Subcutaneous abdominal adipose tissue (tissue), 5 donors: Measurements from ENCODE around the gene SLC47A2.
A peak's percentile ranks its signal among the peaks of the same experiment; 100 is the strongest.
"Not testable (repeated sequence)": the region's sequence is repeated elsewhere in the genome, so short reads cannot be mapped to it uniquely, and the experiment has no call there.

Experiments used
- H3K27ac ChIP-seq: one replicate; pipeline ENCODE4 v1.7.0; 2013; ENCODE audit warnings: low read depth, mild to moderate bottlenecking, inconsistent platforms, low read length, moderate library complexity
- H3K27me3 ChIP-seq, 5 donors: one replicate each; pipeline ENCODE4 v1.7.0; 2013; ENCODE audit warnings: low read length in 5 of 5, inconsistent platforms in 1 of 5; ENCODE audit not compliant: control insufficient read depth in 5 of 5, insufficient read depth in 4 of 5
- H3K36me3 ChIP-seq, 5 donors: one replicate each; pipeline ENCODE4 v1.7.0; 2013; ENCODE audit warnings: low read length in 5 of 5; ENCODE audit not compliant: control insufficient read depth in 5 of 5, insufficient read depth in 5 of 5
- H3K4me1 ChIP-seq, 5 donors: one replicate each; pipeline ENCODE4 v1.7.0; 2013; ENCODE audit warnings: low read length in 5 of 5, mild to moderate bottlenecking in 3 of 5, moderate library complexity in 1 of 5; ENCODE audit not compliant: control insufficient read depth in 5 of 5, insufficient read depth in 5 of 5
- H3K4me3 ChIP-seq, 5 donors: one replicate each; pipeline ENCODE4 v1.7.0; 2013; ENCODE audit warnings: low read length in 5 of 5, low read depth in 1 of 5
- H3K9ac ChIP-seq, 5 donors: one replicate each; pipeline ENCODE4 v1.7.0; 2013; ENCODE audit warnings: low read length in 5 of 5, mild to moderate bottlenecking in 4 of 5, moderate library complexity in 3 of 5
- H3K9me3 ChIP-seq, 5 donors: one replicate each; pipeline ENCODE4 v1.7.0; 2013; ENCODE audit warnings: low read length in 5 of 5; ENCODE audit not compliant: control insufficient read depth in 5 of 5
- donor health status: healthy.
- donor health status: healthy.
- donor health status: healthy.
- donor health status: healthy.
- donor health status: healthy.

SLC47A2 gene

GRCh38 chr17:19702217-19702641 is 14.2 kb downstream of the SLC47A2 start:
- Histone ChIP-seq H3K4me3 (no peak overlapping the region), H3K4me1 (peaks cover 0 to 4% (median 0%) of the 10 kb centered on the region in 5 donors), H3K36me3 (no peaks in the 10 kb centered on the region), H3K27ac (no peak overlapping the region), H3K9me3 (no peaks in the 10 kb centered on the region), H3K9ac (no peak overlapping the region), H3K27me3 (no peaks in the 10 kb centered on the region)

DNA sequence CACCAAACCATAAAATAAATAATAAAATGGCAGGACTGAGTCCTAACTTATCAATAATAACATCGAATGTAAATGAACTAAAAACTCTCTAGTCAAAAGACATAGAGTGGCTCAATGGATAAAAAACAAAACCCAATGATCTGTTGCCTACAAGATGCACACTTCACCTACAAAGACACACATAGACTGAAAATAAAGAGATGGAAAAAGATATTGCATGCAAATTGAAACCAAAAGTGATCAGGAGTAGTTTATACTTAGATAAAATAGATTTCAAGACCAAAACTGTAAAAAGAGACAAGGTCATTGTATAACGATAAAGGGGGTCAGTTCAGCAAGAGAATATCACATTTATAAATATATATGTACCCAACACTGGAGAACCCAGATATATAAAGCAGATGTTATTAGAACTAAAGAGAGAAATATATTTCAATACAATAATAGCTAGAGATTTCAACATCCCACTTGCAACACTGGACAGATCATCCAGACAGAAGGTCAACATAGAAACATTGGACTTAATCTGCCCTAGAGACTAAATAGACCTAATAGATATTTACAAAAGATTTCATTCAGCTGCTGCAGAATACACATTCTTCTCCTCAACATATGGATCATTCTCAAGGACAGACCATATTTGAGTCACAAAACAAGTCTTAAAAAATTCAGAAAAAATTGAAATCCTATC is 29.8 kb downstream of the SLC47A2 start:
- Histone ChIP-seq H3K36me3 (peaks cover 0 to 1% (median 0%) of the 10 kb centered on the region in 5 donors), H3K9ac (no peak overlapping the region), H3K27ac (no peak overlapping the region), H3K9me3 (no peaks in the 10 kb centered on the region), H3K27me3 (no peaks in the 10 kb centered on the region), H3K4me3 (no peak overlapping the region), H3K4me1 (peaks cover 0 to 9% (median 0%) of the 10 kb centered on the region in 5 donors)

GRCh38 chr17:19684909-19685580 is 31.3 kb downstream of the SLC47A2 start:
- not testable (repeated sequence) for H3K27ac ChIP-seq, H3K36me3 ChIP-seq, H3K9me3 ChIP-seq, H3K4me1 ChIP-seq, H3K9ac ChIP-seq, H3K4me3 ChIP-seq, H3K27me3 ChIP-seq

DNA sequence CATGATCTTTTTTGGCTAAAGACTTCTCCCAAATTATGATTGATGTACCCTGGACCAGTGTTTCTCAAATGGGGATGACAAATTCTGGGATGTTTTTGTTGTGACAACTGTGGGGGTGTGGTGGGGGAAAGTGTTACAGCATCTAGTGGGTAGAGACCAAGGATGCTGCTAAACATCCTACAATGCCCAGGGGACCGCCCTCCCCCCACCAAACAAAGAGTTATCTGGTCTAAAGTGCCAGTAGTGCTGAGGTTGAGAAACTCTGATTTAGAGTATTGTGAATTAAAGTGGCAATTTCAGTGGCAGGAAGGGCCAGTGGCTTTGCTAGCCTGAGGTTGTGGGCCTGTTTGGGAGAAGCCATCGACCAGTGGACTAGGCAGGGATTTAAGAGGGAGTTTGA is 33.3 kb downstream of the SLC47A2 start:
- Histone ChIP-seq H3K4me3 (no peak overlapping the region), H3K4me1 (peaks cover 0 to 9% (median 0%) of the 10 kb centered on the region in 5 donors)

GRCh38 chr17:19678581-19679453 is 37.6 kb downstream of the SLC47A2 start:
- Histone ChIP-seq H3K36me3 (peaks cover 12 to 53% (median 40%) of the 10 kb centered on the region in 5 donors), H3K4me1 (no peaks in the 10 kb centered on the region), H3K27me3 (no peaks in the 10 kb centered on the region), H3K27ac (no peak overlapping the region), H3K4me3 (no peak overlapping the region), H3K9ac (no peak overlapping the region), H3K9me3 (no peaks in the 10 kb centered on the region)

More for the DNA sequence above, 33.3 kb downstream of the SLC47A2 start:
- Histone ChIP-seq H3K36me3 (peaks cover 0 to 18% (median 15%) of the 10 kb centered on the region in 5 donors), H3K27me3 (no peaks in the 10 kb centered on the region), H3K9ac (no peak overlapping the region), H3K27ac (no peak overlapping the region), H3K9me3 (no peaks in the 10 kb centered on the region)

- Histone ChIP-seq H3K4me3 (no peak overlapping the region), H3K36me3 (peaks cover 12 to 57% (median 40%) of the 10 kb centered on the region in 5 donors), H3K4me1 (no peaks in the 10 kb centered on the region), H3K27ac (no peak overlapping the region), H3K9me3 (no peaks in the 10 kb centered on the region), H3K9ac (no peak overlapping the region), H3K27me3 (no peaks in the 10 kb centered on the region)
These were observed 38.5 kb downstream of the SLC47A2 start for GRCh38 chr17:19677736-19678379.

- Histone ChIP-seq H3K36me3 (peaks cover 12 to 62% (median 43%) of the 10 kb centered on the region in 5 donors), H3K27ac (no peak overlapping the region), H3K27me3 (no peaks in the 10 kb centered on the region), H3K9me3 (no peaks in the 10 kb centered on the region), H3K4me1 (peaks cover 0 to 5% (median 3%) of the 10 kb centered on the region in 5 donors), H3K9ac (no peak overlapping the region), H3K4me3 (no peak overlapping the region)
These were observed 39.5 kb downstream of the SLC47A2 start for GRCh38 chr17:19676896-19677295.

GRCh38 chr17:19673623-19674022 is 42.8 kb downstream of the SLC47A2 start:
- Histone ChIP-seq H3K4me1 (peaks cover 0 to 10% (median 6%) of the 10 kb centered on the region in 5 donors), H3K4me3 (no peak overlapping the region), H3K9me3 (no peaks in the 10 kb centered on the region), H3K27me3 (no peaks in the 10 kb centered on the region), H3K9ac (no peak overlapping the region), H3K36me3 (peaks cover 14 to 63% (median 42%) of the 10 kb centered on the region in 5 donors), H3K27ac (no peak overlapping the region)

- no peaks in the 10 kb centered on the region for H3K9me3 ChIP-seq
- peak overlapping the region in 1 of 5 donors; percentile 3 for H3K9ac ChIP-seq
- peaks cover 0 to 10% (median 6%) of the 10 kb centered on the region in 5 donors for H3K4me1 ChIP-seq
- H3K4me3 ChIP-seq = no peak overlapping the region
- peaks cover 8 to 53% (median 37%) of the 10 kb centered on the region in 5 donors for H3K36me3 ChIP-seq
- H3K27ac ChIP-seq = peak overlapping the region; percentile 45
- no peaks in the 10 kb centered on the region for H3K27me3 ChIP-seq
These were observed 44.2 kb downstream of the SLC47A2 start for GRCh38 chr17:19672009-19672750.
